Measurements from ENCODE around the gene RNF181. TPM values are rescaled to one million over a fixed set of nuclear protein-coding genes. Genes with fewer than 3 reads are reported as not detected.

The RNF181 gene
- total and polyA plus RNA-seq, 2 of the 8 experiments (the other 6 are each of a cell fraction or from before 2014, with no cell fraction given): 97.2 to 514 TPM

DNA sequence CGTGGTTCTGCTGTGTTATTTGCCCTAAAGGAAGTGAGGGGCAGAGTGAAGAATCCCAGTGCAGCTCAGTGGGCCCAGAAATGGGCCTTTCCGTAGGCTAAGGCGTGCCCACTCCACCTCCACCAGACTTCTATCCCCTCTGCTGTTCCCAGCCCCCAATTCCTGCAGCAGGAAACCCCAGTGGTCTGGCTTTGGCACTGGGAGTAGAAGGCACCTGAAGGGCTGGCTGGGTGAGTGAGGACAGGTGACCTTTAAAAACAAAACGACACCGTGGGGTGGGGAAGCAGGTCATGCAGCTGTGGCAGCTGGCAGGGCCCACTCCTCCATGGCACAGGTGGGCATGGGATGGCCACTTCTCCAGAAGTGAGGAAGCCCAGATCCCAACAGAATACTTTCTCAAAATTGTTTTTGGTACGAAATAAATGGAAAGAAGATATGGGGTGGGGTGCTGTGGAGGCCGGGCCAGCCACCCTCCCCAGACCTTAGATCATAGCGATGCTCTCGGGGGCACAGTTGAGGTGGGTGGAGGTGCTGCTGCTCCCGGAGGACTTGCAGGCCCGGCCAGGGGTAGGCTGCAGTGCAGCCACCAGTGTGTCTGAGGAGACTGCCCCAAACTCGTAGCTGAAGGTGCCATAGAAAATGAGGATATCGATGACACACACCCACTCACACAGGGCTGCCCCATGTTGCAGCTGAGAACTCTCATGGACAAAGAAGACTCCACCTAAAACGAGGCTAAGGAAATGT lies 3.2 kb downstream of the RNF181 start:
- no peak overlapping the region for H2BK20ac ChIP-seq (ENCODE audit: low read length)
- no peak overlapping the region for H3K4me3 ChIP-seq (ENCODE audit: extremely low read depth in 1 of 4, insufficient read depth in 2 of 4, low read depth in 3 of 4, low read length in 4 of 4)
- no peak overlapping the region for H3K4ac ChIP-seq (replicated peaks; ENCODE audit: insufficient read length, low read depth, low read length)
- H3K9me3 ChIP-seq (ENCODE audit: insufficient read depth in 2 of 2, low read depth in 1 of 2, low read length in 1 of 2): no peaks in the 10 kb centered on the region
- no peak overlapping the region for H2AFZ ChIP-seq (ENCODE audit: low read length)
- H3K9ac ChIP-seq (replicated peaks in 1 of 4; ENCODE audit: extremely low read depth in 1 of 4, low read depth in 3 of 4, low read length in 3 of 4): no peak overlapping the region; a peak in 1 of 7 replicates
- peaks cover 0 to 18% of the 10 kb centered on the region in 2 experiments; a peak in 2 of 4 replicates for H3K79me2 ChIP-seq (ENCODE audit: control insufficient read depth in 1 of 2, insufficient read depth in 2 of 2, low read length in 2 of 2)
- 94% methylated on average over 14 of the region's 14 CpGs; no CpG with 5 or more reads in 1 of the 2 experiments for WGBS, 2 experiments (ENCODE audit: extremely low coverage in 1 of 2, insufficient coverage in 1 of 2, insufficient read length in 1 of 2, insufficient replicate concordance in 2 of 2, low coverage in 1 of 2, low lambda C conversion rate in 2 of 2, missing lambda C conversion rate in 1 of 2)
- ChIA-PET CTCF (ENCODE audit: partially characterized antibody) (interaction anchor here (0.6 to 1.4 kb wide), 2 partner anchors 14 to 639 kb away, joined by 3 to 5 read pairs; partner anchors contain the start of gene VAMP5), POLR2A (ENCODE audit: partially characterized antibody) (interaction anchor here (0.9 to 1.9 kb wide), 7 partner anchors 9 to 60 kb away, joined by 3 to 7 read pairs (median 3); partner anchors contain the start of gene MAT2A)
- no peak for DNase-seq (ENCODE audit: low read depth in 1 of 2, low spot score in 2 of 2)
- H3K27ac ChIP-seq (ENCODE audit: low read depth, low read length): no peak overlapping the region
- no peak overlapping the region for H4K91ac ChIP-seq (replicated peaks; ENCODE audit: insufficient read length, low read length)
- no peaks in the 10 kb centered on the region for H3K27me3 ChIP-seq (replicated peaks in 1 of 4; ENCODE audit: control insufficient read depth in 3 of 4, extremely low read depth in 1 of 4, insufficient read depth in 3 of 4, low read length in 3 of 4)
- no peak overlapping the region for H3K23ac ChIP-seq (ENCODE audit: insufficient read length)
- no peak overlapping the region for H4K5ac ChIP-seq (ENCODE audit: insufficient read length, low read depth, low read length)
- peaks cover 4 to 21% (median 7%) of the 10 kb centered on the region in 4 experiments; a peak in 4 of 8 replicates for H3K36me3 ChIP-seq (ENCODE audit: control insufficient read depth in 2 of 4, insufficient read depth in 4 of 4, low read length in 3 of 4)
- no peak overlapping the region for H2BK12ac ChIP-seq (ENCODE audit: low read depth, low read length)
- no peak overlapping the region for H2BK15ac ChIP-seq (ENCODE audit: low read length)
- H3K4me2 ChIP-seq (ENCODE audit: insufficient read depth in 1 of 2, low read depth in 2 of 2, low read length in 2 of 2): no peak overlapping the region
- peaks cover 6% of the 10 kb centered on the region; the same call in 1 of the 2 replicates for H3K79me1 ChIP-seq (ENCODE audit: low read depth, low read length)
- no peak for FAIRE-seq
- H3K4me1 ChIP-seq (replicated peaks in 1 of 4; ENCODE audit: control insufficient read depth in 3 of 4, insufficient read depth in 4 of 4, low read length in 3 of 4): peaks cover 0 to 16% (median 5%) of the 10 kb centered on the region in 4 experiments; a peak in 6 of 7 replicates
- H2AK5ac ChIP-seq (ENCODE audit: low read depth, low read length): no peak overlapping the region
- H4K8ac ChIP-seq (ENCODE audit: extremely low read depth, insufficient read depth, low read length): no peak overlapping the region; the same call in 1 of the 2 replicates
- H3K14ac ChIP-seq (ENCODE audit: insufficient read length): no peak overlapping the region
- no peak overlapping the region for H3K56ac ChIP-seq (replicated peaks; ENCODE audit: insufficient read length, low read depth, low read length)
- no peak overlapping the region for H2BK5ac ChIP-seq (ENCODE audit: low read depth, low read length)
- no peak overlapping the region for H3K18ac ChIP-seq (ENCODE audit: extremely low read depth, low read length)
- H4K20me1 ChIP-seq (replicated peaks in 1 of 2; ENCODE audit: control insufficient read depth in 1 of 2, insufficient read depth in 2 of 2, low read length in 2 of 2): peaks cover 2 to 9% of the 10 kb centered on the region in 2 experiments
- H3K23me2 ChIP-seq (ENCODE audit: low read depth, low read length): peaks cover 25% of the 10 kb centered on the region
- no peak overlapping the region for H2BK120ac ChIP-seq (replicated peaks; ENCODE audit: low read depth, low read length)
- no peak for TF ChIP-seq CEBPB (IDR thresholded peaks at IDR 0.05; ENCODE audit: low read depth, low read length)
- no peak for TF ChIP-seq JUND (IDR thresholded peaks at IDR 0.05; ENCODE audit: low read length)
- no peak for TF ChIP-seq RNF2 (IDR thresholded peaks at IDR 0.05; ENCODE audit: borderline replicate concordance, low read depth, low read length, missing control alignments, poor library complexity, severe bottlenecking)
- no peak for TF ChIP-seq CBX5 (IDR thresholded peaks at IDR 0.05; ENCODE audit: low read depth, low read length)
- TF ChIP-seq, protein P1, sequence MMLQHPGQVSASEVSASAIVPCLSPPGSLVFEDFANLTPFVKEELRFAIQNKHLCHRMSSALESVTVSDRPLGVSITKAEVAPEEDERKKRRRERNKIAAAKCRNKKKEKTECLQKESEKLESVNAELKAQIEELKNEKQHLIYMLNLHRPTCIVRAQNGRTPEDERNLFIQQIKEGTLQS (IDR thresholded peaks at IDR 0.05; ENCODE audit: insufficient read depth, low read depth, low read length): no peak

All from H1 (cell line).